ENCODE data around the gene EXOC6B. TPM values are rescaled to one million over a fixed set of nuclear protein-coding genes. Genes with fewer than 3 reads are reported as not detected.

Gene EXOC6B
- polyA plus RNA-seq, 5 donors = 17.2 to 27.4 (median 26.6) TPM

DNA sequence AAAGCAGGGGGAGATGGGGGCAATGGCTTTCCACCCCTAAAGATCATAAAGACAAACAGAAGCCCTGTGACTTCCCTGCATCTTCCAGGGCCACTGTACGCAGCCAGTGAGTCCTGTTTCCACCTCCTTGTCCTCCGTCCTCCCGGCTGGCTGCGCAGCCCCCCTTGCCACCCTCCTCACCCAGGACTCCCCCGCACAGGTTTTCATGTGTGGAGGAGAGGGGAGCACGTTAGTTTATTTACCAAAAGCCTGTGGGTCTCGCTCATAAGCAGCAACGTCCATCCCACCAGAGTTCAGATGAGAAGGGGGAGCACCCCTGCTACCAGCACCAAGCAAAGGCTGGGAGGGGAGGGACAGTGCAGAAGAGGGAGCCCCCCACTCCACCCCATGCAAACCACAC is 689.9 kb downstream of the EXOC6B start:
- DNase-seq = no peak

DNA sequence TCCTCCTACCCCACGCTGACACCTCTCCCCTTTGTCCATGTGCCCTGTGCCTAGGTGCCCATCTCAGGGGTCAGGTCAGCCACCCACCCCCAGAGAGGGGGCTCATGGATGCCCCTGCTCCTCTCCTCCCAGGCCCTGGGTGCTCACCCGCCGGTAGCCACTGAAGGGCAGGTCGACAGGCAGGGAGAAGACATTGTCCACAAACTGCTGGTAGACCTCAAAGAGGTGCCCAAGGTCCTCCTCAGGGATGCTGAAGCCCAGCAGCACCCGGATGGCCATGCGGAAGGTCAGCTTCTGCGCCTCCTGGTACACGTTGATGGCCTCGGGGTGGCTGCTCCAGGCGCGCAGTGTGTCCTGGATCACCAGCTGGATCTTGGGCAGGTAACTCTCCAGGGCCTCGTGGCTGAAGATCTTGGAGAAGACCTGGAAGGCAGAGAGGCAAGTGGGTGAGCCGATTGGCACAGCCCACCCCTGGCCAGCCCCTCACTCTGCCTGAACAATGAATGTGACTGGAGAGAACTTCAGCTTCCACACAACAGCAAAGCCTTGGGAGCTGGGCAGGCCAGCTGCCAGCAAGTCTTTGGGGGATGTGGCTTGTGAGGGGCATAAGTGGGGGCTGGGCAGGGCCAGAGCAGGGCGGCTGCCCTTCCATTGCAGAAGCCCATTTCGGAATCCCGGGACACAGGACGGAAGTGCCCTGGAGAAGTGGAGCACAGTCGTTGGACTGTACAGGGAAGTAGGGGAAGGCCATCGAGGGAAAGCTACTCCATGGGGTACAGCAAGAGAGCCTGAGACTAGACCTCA is 690.6 kb downstream of the EXOC6B start:
- no peak for DNase-seq

DNA sequence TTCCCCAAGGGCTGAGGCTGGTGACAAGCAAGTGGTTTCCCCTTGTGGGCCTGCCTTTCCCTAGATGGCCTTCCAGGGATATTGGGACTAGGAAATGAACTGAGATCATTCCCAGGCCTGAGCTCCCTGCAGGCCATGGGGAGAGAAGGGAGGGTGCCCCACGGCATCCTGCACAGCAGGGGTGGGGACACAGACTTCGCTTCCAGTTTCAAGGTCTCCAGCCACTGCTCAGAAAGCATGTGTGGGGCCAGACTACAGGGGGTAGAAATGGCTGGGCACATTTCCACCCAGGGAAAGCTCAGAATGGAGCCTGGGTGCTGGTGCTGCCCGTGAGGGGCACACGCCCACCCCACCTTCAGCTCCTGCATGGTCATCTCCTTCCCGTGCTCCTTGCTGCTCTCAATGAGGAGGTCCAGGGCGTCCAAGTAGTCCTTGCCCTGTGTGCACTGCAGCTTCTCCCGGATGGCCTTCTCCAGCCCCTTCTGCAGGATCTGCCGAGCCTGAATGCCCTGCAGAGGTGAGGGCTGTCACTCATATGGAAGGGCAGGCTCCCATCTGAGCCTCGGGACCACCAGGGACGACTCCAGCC is 691.3 kb downstream of the EXOC6B start:
- DNase-seq = no peak

DNA sequence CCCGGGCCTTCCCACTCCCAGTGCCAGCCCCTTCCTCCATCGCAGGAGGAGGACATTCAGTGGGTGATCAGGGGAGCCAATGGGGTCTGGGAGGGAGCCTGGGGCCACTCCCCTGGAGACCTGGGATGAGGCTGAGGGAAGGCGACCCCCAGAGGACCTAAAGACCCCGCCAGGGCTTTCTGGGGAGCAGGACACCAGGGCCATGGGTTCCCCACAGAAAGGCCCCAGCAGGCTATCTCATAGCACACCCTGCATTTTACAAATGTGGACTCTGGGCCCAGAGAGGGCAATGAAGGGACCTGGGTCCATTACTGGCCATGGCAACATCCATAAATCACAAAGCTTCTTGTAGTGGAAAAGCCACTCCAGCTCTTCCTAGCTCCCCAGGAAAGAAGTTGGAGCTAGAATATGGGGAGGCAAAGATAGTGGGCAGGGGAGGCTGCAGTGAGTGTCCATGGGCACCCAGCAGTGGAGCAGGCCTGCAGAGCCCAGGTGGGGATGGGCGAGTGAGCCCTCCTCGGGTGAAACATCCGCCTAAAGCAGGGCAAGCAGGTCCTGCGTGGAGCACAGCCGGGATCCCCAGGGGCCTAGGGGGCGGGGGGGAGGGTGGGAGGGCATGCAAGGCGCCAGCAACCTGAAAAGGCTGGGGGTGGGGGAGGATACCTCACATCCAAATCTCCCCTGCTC is 692.0 kb downstream of the EXOC6B start:
- no peak for DNase-seq

DNA sequence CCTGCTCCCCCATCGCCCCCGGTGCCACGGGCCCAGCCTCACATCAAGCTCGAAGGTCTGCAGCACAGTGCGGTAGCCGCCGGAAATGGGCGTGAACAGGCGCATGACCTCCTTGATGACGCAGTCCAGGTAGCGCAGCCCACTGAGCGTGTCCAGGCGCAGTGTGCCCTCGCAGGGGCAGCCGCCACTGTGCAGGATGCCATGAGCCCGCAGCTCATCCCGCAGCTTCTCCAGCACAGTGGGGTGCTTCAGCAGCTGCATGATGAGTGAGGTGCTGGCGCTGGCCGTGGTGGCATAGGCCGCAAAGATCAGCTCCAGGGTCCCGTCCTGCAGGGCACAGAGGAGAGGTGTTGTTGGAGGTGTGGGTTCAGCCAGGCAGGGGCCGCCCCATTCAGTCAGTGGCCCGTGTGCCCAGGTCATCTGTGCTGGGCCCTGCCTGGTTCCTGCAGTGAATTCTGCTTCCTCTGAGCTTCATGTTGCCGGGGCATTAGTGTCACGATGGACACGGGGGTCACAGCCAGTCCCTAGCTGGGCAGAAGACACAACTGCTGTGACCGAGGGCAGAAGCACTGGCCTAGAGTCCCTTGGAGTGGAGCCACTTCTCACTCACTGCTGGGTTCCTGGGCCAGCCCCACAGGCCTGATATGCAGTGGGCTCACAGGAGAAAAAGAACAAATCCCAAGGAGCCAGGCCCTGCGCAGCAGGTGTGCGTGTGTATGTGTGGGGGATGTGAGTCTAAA is 692.7 kb downstream of the EXOC6B start:
- DNase-seq = no peak

DNA sequence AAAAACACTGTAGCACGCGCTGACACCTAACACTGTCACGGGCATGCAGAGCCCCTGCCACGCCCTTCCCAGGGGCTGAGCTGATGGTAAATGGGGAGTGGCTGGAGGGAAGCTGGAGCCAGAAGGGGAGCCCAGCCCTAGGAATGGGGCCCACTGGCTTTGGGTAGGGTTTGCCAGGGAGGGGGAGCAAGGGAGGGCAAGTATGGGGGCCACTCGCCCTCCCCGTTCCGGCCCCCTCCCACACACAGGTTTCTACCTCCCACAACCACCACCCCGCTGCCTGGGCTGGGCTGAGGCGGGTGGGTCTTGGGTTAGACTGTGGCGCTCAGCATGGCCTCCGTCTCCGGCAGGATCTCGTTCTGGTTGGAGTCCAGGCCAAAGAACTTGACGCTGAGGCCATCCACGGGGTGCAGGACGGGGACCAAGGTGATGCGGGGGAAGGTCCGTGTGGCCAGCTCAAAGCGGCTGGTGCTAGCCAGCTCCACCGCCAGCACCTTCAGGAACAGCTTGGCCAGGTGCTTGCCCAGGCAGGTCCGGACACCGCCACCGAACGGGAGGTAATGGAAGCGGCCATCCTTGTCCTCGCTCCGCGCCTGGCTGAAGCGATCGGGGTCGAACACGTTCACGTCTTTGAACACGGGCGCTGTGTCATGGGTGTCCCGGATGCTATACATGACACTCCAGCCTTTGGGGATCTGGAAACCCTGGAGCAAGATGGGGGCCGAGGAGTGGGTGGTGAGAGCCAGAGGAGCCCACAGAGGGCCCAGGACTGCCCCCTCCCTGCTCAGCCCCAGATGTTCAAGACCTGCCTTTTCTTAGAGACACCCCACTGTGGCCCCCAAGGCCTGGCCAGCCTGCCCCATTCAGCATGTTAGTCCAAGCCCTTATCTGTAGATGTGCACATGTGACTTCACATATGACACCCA is 693.7 kb downstream of the EXOC6B start:
- DNase-seq = no peak

DNA sequence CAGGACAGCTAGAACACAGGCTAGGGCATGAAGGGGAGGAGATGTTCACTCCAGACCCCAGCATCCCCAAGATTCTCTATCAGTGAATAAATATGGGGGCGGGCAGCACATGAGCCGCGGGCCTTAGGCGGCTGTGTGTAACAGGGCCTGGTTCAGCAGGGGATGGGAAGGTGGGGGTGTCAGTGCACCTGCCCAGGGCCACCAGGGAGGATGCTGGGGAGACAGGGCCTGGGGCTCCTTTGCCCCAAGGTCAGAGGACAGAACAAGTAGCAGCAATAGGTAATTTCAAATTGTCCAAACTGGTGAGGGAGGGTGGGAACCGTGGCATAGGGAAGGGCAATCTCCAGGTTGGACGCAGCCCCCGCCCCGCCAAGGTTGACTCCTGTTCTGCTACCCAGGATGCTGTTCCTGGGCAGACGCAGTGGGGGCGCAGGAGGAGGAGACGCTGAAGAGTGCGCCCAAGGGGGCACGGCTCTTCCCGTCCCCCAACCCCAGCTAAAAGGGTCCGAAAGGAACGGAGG is 694.4 kb downstream of the EXOC6B start:
- DNase-seq = no peak

DNA sequence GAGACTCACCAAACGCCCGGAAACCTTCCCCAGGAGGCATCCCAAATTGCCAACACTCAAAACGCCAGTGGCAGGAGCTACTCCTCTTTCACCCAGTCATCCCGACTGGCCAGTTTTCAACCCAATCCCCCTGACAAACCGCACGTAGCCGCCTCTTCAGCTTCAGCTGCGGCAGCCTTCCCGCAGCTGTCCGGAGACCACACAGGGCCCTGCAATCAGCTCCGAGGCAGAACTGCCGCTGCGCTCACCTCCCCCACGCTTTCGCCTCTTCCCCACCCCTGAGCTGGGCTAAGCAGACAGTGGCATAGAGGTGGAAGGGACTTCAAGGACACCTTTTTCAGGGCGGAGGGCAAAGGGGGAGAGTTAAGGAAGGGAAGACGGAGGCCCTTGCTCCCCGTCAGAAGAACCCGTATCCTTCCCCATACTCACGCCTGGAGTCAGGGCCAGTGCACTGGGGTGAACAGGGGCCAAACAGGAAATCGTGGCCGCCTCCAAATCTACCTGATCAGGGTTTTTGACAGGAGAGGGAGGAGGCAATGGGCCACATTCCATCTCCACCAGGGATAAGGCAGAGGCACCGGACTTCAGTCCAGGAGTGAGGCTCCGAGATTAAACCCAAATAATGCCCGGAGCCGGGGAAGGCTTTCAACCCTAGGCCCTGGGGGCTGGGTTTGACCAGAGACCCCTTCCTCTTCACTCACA is 695.0 kb downstream of the EXOC6B start:
- DNase-seq = no peak

DNA sequence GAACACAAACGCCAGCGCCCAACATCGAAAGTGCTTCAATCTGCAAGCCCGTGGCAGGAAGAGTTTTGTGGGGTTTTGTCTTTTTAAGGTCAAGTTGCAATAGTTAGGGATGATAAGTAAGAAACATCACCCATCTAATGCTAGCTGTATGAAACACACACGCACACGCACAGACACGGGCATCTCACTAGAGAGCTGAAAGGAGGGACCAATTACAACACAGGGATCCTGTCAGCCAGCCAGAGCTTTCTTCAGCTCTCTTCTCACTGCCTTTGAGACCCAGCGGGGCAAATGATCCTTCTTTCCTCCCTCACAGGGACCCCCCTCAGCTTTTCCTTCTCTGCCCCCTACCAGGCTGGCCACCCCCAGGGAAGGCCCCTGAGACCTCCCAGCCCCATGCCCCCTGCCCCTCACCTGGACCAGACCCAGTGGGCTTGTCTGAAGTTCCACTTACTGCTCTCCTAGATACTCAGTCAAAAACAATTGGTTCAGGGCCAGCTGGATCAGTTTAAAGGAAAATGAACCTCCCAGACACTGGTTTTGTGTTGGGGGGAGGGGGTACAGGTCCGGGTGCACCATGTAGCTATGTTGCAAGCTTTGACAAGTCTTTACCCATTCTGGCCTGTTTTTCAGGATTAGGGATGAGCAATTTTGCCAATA is 696.0 kb downstream of the EXOC6B start:
- no peak for DNase-seq

DNA sequence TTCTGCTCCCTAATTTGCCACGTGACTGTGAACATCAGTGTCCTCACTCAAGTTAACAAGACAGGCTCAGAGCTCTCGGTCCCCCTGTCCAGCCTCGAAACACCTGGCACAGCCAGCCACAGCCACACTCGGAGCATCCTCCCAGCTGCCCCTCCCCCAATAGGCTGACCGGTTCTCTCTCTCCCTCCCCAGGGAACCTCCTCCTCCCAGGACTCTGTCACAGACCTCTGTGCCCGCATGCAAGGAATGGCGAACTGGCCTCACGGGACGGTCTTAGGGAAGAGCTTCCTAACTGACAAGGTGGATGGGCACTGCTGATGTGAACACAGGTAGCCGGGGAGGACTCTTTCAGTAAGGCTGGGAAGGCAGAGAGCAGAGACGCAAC is 697.0 kb downstream of the EXOC6B start:
- DNase-seq = no peak

DNA sequence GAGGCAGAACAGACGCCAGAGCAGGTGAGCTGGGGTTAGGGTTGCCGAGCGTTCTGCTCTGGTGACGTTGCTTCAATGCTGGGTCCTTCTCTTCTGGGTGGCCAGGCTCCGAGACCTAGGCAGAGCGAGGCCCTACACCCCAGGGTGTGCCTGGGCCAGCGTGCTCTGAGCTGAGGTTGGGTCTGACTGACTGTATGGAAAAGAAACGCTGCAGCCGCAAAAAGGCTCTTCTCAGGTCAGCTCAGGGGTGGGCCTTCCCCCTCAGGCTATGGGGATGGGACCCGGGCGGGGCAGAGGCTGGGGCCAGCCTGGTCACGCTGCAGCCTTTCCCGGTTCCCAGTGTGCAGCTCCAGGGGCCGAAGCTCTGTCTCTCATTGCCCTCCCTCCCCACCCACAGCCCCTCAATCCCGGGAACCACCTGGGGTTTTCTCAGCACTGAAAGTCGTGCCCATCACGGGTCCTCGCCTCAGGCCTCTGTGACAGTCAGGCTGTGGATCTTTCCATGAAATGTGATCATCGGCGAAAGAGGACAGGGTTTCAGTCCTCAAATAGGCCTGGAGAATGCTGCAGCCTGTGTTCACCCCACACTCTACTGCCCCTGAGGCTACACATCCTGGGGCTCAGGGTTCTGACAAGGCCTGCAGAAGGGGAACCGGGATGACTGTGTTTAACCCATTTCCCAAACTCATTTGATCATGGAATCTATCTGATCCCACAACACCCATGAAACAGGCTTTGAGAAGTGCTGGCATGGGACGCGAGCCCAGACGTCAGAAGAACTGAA is 697.6 kb downstream of the EXOC6B start:
- DNase-seq = no peak

DNA sequence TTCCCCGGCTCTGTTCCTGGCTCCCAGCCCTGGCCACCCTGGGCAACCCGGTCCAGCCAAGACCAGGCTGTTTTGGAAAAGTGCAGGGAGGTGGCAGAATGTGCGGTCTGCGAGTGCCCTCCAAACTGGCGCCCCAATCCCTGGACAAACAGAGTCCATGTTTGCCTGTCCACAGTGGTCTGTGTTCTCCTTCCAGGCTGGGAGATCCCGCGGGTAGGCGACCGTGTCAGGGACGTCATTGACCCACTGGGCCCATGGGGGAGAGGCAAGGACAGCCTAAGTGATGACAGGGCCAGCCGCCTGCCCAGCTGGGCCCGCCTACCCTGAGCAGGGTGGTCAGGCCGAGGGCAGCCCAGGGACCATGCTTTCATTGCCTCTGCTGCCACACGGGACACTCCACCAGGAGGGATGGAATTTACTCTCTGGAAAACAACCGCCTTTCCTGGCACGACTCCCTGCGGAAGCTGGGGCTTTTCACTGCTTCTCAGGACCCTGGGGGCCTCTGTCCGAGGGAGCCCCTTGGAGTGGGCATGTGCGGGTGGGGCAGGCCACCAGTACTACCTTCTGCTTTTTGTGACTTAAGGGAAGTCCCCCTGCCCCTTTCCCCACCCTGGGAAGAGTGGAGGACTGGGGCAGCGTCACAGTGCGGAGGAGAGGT is 698.3 kb downstream of the EXOC6B start:
- DNase-seq = no peak

DNA sequence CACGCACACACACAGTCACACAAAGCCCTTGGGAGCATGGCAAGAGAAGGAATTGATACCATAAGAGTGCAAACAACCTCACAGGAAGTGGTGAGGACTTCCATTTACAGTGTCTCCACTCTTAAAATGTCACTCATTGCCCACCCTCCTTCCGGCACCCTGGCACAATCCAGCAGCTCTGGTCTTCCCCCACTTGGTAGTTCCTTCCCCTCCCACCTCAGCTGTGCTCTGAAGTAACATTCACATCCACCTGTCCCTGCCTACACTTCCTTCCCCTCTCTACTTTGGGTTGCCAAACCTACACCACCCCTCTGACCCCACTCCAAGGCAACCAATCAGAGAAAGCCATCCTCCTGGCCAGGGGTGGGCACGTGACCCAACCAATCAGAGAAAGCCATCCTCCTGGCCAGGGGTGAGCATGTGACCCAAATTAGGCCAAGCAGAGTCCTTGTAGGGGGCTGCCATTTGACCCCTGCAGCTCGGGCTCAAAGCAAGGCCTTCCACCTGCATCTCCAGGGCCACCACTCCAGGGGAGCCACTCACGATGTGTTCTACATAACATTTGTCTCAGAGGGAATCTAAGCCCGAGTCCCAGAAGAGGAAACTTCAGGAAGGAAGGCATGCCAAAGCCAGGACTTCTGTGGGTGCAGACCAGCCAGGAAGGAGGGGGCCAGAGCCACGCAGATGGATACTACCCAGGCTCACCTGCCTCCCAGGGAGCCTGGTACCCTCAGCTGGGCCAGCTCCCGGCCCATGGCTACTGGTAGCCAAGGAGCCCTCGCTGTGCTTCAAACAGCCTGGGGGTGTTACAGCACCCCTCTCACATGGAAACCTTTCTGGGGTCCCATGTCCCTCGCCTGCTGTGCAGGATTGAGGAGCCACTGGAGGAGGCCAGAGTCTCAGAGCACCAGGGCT is 699.4 kb downstream of the EXOC6B start:
- DNase-seq = no peak
